Spleen (tissue), 11 donors: ENCODE results near the gene SHANK2. TPM values are rescaled to one million over a fixed set of nuclear protein-coding genes. Genes with fewer than 3 reads are reported as not detected.

ENCODE experiments used
- DNase-seq: peaks from one replicate; pipeline ENCODE4 v3.0.0-alpha.2; 2020
- H3K27ac ChIP-seq, 8 donors: fragments of 200-600 bp; sonication (generic) in 7 of 8; 1 replicate in 4 of 8; 2 replicates in 4 of 8; pipeline versions ENCODE4 v1.5.0 to v1.8.0; 2016 to 2021; ENCODE audit warnings: inconsistent platforms in 4 of 8, mild to moderate bottlenecking in 4 of 8, moderate library complexity in 1 of 8
- H3K27me3 ChIP-seq, 7 donors: fragments of 200-600 bp; sonication (generic) in 6 of 7; replicated peaks in 1 of 7; 1 replicate in 4 of 7; 2 replicates in 3 of 7; pipeline versions ENCODE4 v1.5.0 to v1.8.0; 2016 to 2021; ENCODE audit warnings: inconsistent platforms in 3 of 7, mild to moderate bottlenecking in 1 of 7
- H3K36me3 ChIP-seq, 6 donors: fragments of 200-600 bp; sonication (generic) in 5 of 6; 1 replicate in 4 of 6; 2 replicates in 2 of 6; pipeline versions ENCODE4 v1.5.0 to v1.8.0; 2016 to 2021; ENCODE audit warnings: inconsistent platforms in 2 of 6
- H3K4me1 ChIP-seq, 6 donors: fragments of 200-600 bp; sonication (generic) in 5 of 6; 1 replicate in 3 of 6; 2 replicates in 3 of 6; pipeline versions ENCODE4 v1.5.0 to v1.8.0; 2016 to 2021; ENCODE audit warnings: inconsistent platforms in 3 of 6
- H3K4me3 ChIP-seq, 8 donors: fragments of 200-600 bp; sonication (generic) in 7 of 8; 1 replicate in 4 of 8; 2 replicates in 4 of 8; pipeline versions ENCODE4 v1.5.0 to v1.8.0; 2016 to 2021; ENCODE audit warnings: inconsistent platforms in 4 of 8, mild to moderate bottlenecking in 4 of 8, moderate library complexity in 2 of 8
- H3K9me3 ChIP-seq, 8 donors: fragments of 200-600 bp; sonication (generic) in 7 of 8; 1 replicate in 4 of 8; 2 replicates in 4 of 8; pipeline versions ENCODE4 v1.5.0 to v1.8.0; 2016 to 2021; ENCODE audit warnings: inconsistent platforms in 4 of 8
- POLR2A ChIP-seq, 3 donors: fragments of 450-650 bp; IDR thresholded peaks; one replicate each; pipeline ENCODE4 v1.5.1; 2017; ENCODE audit warnings: antibody characterized with exemption in 3 of 3, mild to moderate bottlenecking in 1 of 3
- POLR2AphosphoS5 ChIP-seq, 3 donors: sonication (generic); formaldehyde crosslinking; IDR thresholded peaks; one replicate each; pipeline ENCODE4 v1.5.1; 2017; ENCODE audit warnings: antibody characterized with exemption in 3 of 3
- WGBS, 5 donors: extraction: QIAGEN DNeasy Blood & Tissue Kit in 3 of 5; methylation state at CpG; one replicate each; pipeline versions ENCODE4 v1.1.5 to v1.1.7; 2013 to 2018; 5-methylcytosine and 5-hydroxymethylcytosine counted together
- intact Hi-C: fragments of 100-400 bp; cut with DNase I; formaldehyde crosslinking; loops from one replicate; pipeline ENCODE4 v1.15.0; 2023; ENCODE audit warnings: low total_unique reads
- polyA plus RNA-seq, 3 donors: library from polyadenylated mRNA; stranded (reverse); fragments of 200-250 nt; gene quantifications; one replicate each; pipeline ENCODE4 v1.2.1, GENCODE V29; 2013
- total RNA-seq, 7 donors: library from RNA; depleted of rRNA in 3 of 7; stranded (reverse); fragments of >200 nt in 3 of 7; fragmentation: NEBNext Ultra II Directional in 4 of 7; extraction: Animal tissue kit (Norgen Biotek cat#: 25700) in 4 of 7; gene quantifications; one replicate each; pipeline versions ENCODE4 v1.1.0 to v1.2.1, GENCODE V29; 2016 to 2021
- TF ChIP-seq, protein P1 (sequence below), 11 experiments: fragments of 200-600 bp in 7 of 11; fragments of 450-650 bp in 4 of 11; sonication (generic) in 4 of 11; IDR thresholded peaks in 8 of 11; conservative IDR thresholded peaks in 3 of 11; 1 replicate in 7 of 11; 2 replicates in 4 of 11; pipeline versions ENCODE4 v1.4.0 to v1.8.0; 2016 to 2021; ENCODE audit warnings: antibody characterized with exemption in 11 of 11, inconsistent platforms in 4 of 11, mild to moderate bottlenecking in 1 of 11
- donor health status: healthy with polysubstance abuse.
- donor health status: DM: no; HTN: no; CAD: no; lungs with moderate emphysema.
- donor health status: DM: no; HTN: no; CAD: no.
- donor health status: Bipolar disorder and iron deficiency.
- donor health status: healthy.
- donor health status: DM: no; HTN: no; CAD: no.
- donor health status: DM: yes; HTN: yes; CAD: no.

The SHANK2 gene
- total and polyA plus RNA-seq, 10 donors: 0.30 to 23.8 (median 9.4) TPM

DNA sequence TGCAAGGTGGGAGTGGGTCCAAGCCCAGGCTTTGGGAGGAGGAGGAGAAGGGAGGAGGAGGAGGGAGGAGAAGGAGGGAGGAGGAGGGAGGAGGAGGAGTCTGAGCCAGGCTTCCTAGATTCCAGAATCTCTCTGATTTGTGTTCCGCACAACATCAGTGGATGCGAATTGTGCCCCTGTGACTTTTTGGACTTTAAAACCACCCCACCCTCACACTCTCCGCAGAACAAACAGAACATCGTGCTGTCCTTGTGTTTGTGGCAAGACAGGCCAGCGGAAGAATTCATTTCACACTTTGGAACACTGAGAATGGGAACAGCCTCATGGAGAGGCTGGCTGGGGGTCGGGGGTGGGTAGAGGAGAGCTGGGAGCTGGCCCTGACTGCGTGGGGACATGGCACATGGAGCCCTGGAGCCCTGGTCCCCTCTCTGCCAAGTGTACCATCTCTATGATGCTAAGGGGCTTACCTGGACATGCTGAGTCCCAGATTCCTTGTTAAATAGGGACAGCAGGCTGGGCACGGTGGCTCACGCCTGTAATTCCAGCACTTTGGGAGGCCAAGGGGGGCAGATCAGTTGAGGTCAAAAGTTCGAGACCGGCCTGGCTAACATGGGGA, 16.4 kb upstream of the SHANK2 start:
- Histone ChIP-seq H3K4me1 (no peaks in the 10 kb centered on the region), H3K27me3 (peaks cover 0 to 33% (median 4%) of the 10 kb centered on the region in 7 donors), H3K9me3 (peaks cover 0 to 19% (median 10%) of the 10 kb centered on the region in 8 donors), H3K36me3 (no peaks in the 10 kb centered on the region), H3K4me3 (no peak overlapping the region), H3K27ac (no peak overlapping the region)
- DNase-seq: no peak
- intact Hi-C loops: no loop called here
- TF ChIP-seq, protein P1, sequence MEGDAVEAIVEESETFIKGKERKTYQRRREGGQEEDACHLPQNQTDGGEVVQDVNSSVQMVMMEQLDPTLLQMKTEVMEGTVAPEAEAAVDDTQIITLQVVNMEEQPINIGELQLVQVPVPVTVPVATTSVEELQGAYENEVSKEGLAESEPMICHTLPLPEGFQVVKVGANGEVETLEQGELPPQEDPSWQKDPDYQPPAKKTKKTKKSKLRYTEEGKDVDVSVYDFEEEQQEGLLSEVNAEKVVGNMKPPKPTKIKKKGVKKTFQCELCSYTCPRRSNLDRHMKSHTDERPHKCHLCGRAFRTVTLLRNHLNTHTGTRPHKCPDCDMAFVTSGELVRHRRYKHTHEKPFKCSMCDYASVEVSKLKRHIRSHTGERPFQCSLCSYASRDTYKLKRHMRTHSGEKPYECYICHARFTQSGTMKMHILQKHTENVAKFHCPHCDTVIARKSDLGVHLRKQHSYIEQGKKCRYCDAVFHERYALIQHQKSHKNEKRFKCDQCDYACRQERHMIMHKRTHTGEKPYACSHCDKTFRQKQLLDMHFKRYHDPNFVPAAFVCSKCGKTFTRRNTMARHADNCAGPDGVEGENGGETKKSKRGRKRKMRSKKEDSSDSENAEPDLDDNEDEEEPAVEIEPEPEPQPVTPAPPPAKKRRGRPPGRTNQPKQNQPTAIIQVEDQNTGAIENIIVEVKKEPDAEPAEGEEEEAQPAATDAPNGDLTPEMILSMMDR (IDR thresholded peaks at IDR 0.05 in 8 of 11, conservative IDR thresholded peaks at IDR 0.05 in 3 of 11): no peak
- TF ChIP-seq POLR2A (IDR thresholded peaks at IDR 0.05) (no peak), POLR2AphosphoS5 (IDR thresholded peaks at IDR 0.05) (no peak)
- 77 to 83% (median 81%) methylated on average over 11 of the region's 11 CpGs for WGBS, 5 donors

DNA sequence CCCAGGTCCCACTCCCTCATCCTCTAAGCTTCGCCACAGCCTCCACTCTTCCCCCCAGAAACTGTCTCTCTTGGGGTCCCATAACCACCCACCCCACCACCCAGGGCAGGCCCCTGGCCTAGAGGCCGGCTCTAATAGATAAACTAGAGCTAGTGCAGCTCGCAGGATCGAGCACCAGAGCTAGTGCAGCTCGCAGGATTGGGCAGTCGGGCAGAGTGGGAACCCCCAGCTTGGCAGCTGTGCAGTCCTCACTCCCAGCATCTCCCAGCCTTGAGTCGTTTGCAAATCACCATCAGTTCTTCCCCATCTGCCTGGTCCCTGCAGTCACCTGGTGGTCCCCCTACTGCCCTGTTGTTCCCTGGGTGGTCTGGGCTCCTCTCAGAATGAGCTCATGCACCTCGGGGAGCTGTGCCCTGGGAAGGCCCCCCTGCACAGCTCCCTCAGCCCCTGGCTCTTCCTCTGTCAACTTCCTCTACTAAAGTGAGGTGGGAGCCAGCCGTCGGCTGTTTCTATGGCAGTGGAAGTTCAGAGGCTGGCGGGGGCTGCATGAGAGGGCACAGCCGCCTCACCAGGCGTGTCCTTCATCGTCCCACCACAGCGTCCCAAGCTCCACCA, 15.5 kb upstream of the SHANK2 start:
- TF ChIP-seq, protein P1 (IDR thresholded peaks at IDR 0.05 in 8 of 11, conservative IDR thresholded peaks at IDR 0.05 in 3 of 11): no peak
- TF ChIP-seq POLR2A (IDR thresholded peaks at IDR 0.05) (no peak), POLR2AphosphoS5 (IDR thresholded peaks at IDR 0.05) (no peak)
- H3K9me3 ChIP-seq: peaks cover 0 to 10% (median 1%) of the 10 kb centered on the region in 8 donors
- intact Hi-C loops: no loop called here
- 44 to 55% (median 46%) methylated on average over 8 to 15 of the region's 15 CpGs for WGBS, 5 donors
- no peak for DNase-seq
- H3K27me3 ChIP-seq: peaks cover 0 to 33% (median 4%) of the 10 kb centered on the region in 7 donors
- no peak overlapping the region for H3K27ac ChIP-seq
- no peaks in the 10 kb centered on the region for H3K4me1 ChIP-seq
- H3K4me3 ChIP-seq: no peak overlapping the region
- no peaks in the 10 kb centered on the region for H3K36me3 ChIP-seq

DNA sequence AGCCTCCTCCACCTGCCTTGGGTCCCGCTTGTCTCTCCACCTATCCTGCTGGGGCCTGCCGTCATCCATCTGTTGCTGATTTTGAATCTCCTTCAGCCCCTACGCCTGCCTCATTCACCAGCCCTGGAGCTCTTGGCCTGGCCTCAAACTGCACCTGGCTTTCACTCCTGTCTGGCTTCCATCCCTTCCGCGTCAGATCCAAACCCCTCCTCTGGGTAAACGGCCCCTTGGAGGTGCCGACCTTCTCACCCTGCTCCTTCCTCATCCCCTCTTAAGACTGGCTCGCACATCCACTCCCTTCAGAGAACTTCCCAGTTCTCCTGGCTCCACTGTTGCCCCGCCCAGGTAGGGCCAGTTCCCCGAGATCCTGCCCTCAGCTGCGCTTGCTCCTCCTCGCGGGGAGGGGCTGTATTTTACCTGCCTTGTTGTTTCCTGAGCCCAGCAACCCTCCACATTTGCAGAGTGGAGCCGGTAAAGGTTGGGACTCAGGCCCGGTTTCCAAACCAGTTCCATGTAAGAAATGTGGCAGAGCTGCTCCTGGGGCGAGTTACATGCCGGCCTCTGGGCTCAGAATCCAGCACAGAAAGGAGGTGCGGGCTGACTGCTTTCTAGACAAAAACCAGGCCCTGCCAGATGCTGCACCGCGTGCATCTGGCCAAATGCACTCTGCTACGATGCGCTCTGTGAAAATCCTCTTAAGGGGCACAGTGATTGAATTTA, 13.9 kb upstream of the SHANK2 start:
- Histone ChIP-seq H3K36me3 (no peaks in the 10 kb centered on the region), H3K9me3 (no peaks in the 10 kb centered on the region), H3K4me1 (no peaks in the 10 kb centered on the region), H3K27ac (no peak overlapping the region), H3K4me3 (no peak overlapping the region), H3K27me3 (peaks cover 0 to 33% (median 4%) of the 10 kb centered on the region in 7 donors)
- DNase-seq: no peak
- WGBS, 5 donors: 42 to 51% (median 44%) methylated on average over 22 of the region's 22 CpGs
- TF ChIP-seq, protein P1 (IDR thresholded peaks at IDR 0.05 in 8 of 11, conservative IDR thresholded peaks at IDR 0.05 in 3 of 11): no peak
- no peak for TF ChIP-seq POLR2AphosphoS5 (IDR thresholded peaks at IDR 0.05)
- no peak for TF ChIP-seq POLR2A (IDR thresholded peaks at IDR 0.05)
- intact Hi-C loops: no loop called here

DNA sequence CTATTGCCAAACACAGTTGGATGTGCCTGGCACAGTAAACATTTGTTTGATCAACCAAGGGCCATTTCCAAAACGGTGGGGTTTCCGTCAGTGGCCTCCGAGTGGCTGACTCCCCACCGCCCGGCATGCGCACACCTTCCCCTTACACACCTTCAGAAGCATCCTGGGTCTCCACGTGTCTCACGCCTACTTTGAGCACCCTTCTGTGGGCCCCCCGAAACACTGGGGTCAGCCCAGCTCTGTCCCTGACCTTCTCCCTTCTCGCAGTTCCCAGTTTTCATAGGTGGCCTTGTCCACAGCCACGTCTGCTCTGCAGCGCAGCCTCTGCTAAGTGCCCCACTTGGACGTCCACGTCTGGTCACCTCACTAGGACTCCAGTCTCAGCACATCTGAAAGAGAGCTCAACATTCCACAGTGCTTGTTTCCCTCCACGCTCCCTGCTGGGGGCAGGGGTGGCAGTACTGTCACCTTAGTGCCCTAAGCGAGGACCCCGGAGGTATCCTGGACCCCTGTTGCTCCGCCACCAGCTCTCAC, 13.2 kb upstream of the SHANK2 start:
- intact Hi-C loops: no loop called here

More for the DNA sequence above, 13.2 kb upstream of the SHANK2 start:
- Histone ChIP-seq H3K4me1 (no peaks in the 10 kb centered on the region), H3K27me3 (peaks cover 0 to 33% (median 4%) of the 10 kb centered on the region in 7 donors), H3K4me3 (no peak overlapping the region), H3K27ac (no peak overlapping the region), H3K9me3 (no peaks in the 10 kb centered on the region), H3K36me3 (no peaks in the 10 kb centered on the region)
- no peak for DNase-seq
- TF ChIP-seq POLR2A (IDR thresholded peaks at IDR 0.05): no peak
- TF ChIP-seq, protein P1 (IDR thresholded peaks at IDR 0.05 in 8 of 11, conservative IDR thresholded peaks at IDR 0.05 in 3 of 11): no peak
- TF ChIP-seq POLR2AphosphoS5 (IDR thresholded peaks at IDR 0.05): no peak
- 80 to 91% (median 84%) methylated on average over 18 of the region's 18 CpGs for WGBS, 5 donors
